HCT116 (cell line): Measurements from ENCODE around the gene LDLRAD4. TPM values are rescaled to one million over a fixed set of nuclear protein-coding genes. Genes with fewer than 3 reads are reported as not detected.

Experiments
- ATAC-seq: fragments of 200-7000 bp; cut with Tn5 transposase; 2 replicates; pipeline ENCODE4 v1.9.1; 2020; ENCODE audit warnings: mild to moderate bottlenecking, moderate library complexity
- BruUV-seq: library from RNA; stranded (reverse); fragments of 400-500 nt; replicated peaks from 2 replicates; lab custom pipeline; 2021; lab: Mats Ljungman, UMichigan
- CTCF ChIA-PET: fragments of 300-600 bp; sonication (Branson Sonifier 250); formaldehyde crosslinking; loops from one replicate; lab custom pipeline; 2021; ENCODE audit warnings: antibody characterized with exemption; lab: Charles Lee
- POLR2A ChIA-PET: fragments of 300-600, 350-600 bp; sonication (Branson Sonifier 250); formaldehyde crosslinking; loops from one replicate; lab custom pipeline; 2021; ENCODE audit warnings: antibody characterized with exemption; lab: Charles Lee
- RAD21 ChIA-PET, 2 experiments: fragments of 300-600 bp; sonication (Branson Sonifier 250); formaldehyde crosslinking; loops; one replicate each; lab custom pipeline; 2023; ENCODE audit warnings: low total read pairs in 2 of 2; ENCODE audit not compliant: uncharacterized antibody in 2 of 2, unreplicated experiment in 2 of 2, low non-redundant PET in 1 of 2; lab: Charles Lee
- DNase-seq: peaks from one replicate; pipeline ENCODE4 v3.0.0-alpha.2; 2010; ENCODE audit warnings: low read depth, low spot score
- H2AFZ ChIP-seq: fragments of 200-600 bp; shearing (Covaris generic), sonication (generic); 2 replicates; pipeline ENCODE4 v1.6.1; 2017; ENCODE audit warnings: low read depth, mixed run types, mixed read lengths, antibody characterized with exemption, low read length; ENCODE audit not compliant: poor library complexity, severe bottlenecking
- H3K27ac ChIP-seq: 2 replicates; pipeline ENCODE4 v1.5.1; 2012; ENCODE audit warnings: low read depth, low read length
- H3K27me3 ChIP-seq: fragments of 200-600 bp; sonication (generic); 2 replicates; pipeline ENCODE4 v1.6.1; 2016; ENCODE audit warnings: mixed run types, low read length, mixed read lengths; ENCODE audit not compliant: insufficient read depth
- H3K36me3 ChIP-seq, 2 experiments: fragments of 200-500 bp in 1 of 2; fragments of 200-600 bp in 1 of 2; sonication (Bioruptor generic) in 1 of 2; sonication (generic) in 1 of 2; 2 replicates each; pipeline versions ENCODE4 v1.5.1 to v1.6.1; 2014 to 2016; ENCODE audit warnings: low read length in 2 of 2, inconsistent platforms in 1 of 2, mixed read lengths in 1 of 2, mixed run types in 1 of 2; ENCODE audit not compliant: insufficient read depth in 2 of 2, control insufficient read depth in 1 of 2
- H3K4me1 ChIP-seq, 2 experiments: fragments of 200-600 bp in 1 of 2; sonication (generic) in 1 of 2; 2 replicates each; pipeline versions ENCODE4 v1.5.1 to v1.6.1; 2012 to 2017; ENCODE audit warnings: low read length in 2 of 2, inconsistent platforms in 1 of 2, mild to moderate bottlenecking in 1 of 2, mixed read lengths in 1 of 2, mixed run types in 1 of 2, moderate library complexity in 1 of 2; ENCODE audit not compliant: insufficient read depth in 2 of 2, control insufficient read depth in 1 of 2
- H3K4me2 ChIP-seq: fragments of 200-600 bp; sonication (generic); 2 replicates; pipeline ENCODE4 v1.6.1; 2017; ENCODE audit warnings: mixed run types, low read length, mixed read lengths
- H3K4me3 ChIP-seq, 2 experiments: fragments of 200-600 bp in 1 of 2; sonication (generic) in 1 of 2; replicated peaks in 1 of 2; 2 replicates each; pipeline ENCODE4 v1.5.1; 2011 to 2016; ENCODE audit warnings: low read length in 2 of 2, control low read depth in 1 of 2, low read depth in 1 of 2, mild to moderate bottlenecking in 1 of 2, mixed read lengths in 1 of 2, mixed run types in 1 of 2
- H3K79me2 ChIP-seq: fragments of 200-600 bp; sonication (generic); 2 replicates; pipeline ENCODE4 v1.6.1; 2017; ENCODE audit warnings: mild to moderate bottlenecking, mixed run types, low read length, moderate library complexity, mixed read lengths; ENCODE audit not compliant: insufficient read depth
- H3K9ac ChIP-seq: fragments of 200-600 bp; sonication (generic); 2 replicates; pipeline ENCODE4 v1.6.1; 2016; ENCODE audit warnings: low read length, mixed read lengths
- H3K9me2 ChIP-seq: fragments of 200-600 bp; sonication (generic), shearing (Covaris generic); 2 replicates; pipeline ENCODE4 v1.6.1; 2017; ENCODE audit warnings: mixed run types, mild to moderate bottlenecking, moderate library complexity; ENCODE audit not compliant: insufficient read depth
- H3K9me3 ChIP-seq, 2 experiments: fragments of 200-500 bp in 1 of 2; fragments of 200-600 bp in 1 of 2; sonication (Bioruptor generic) in 1 of 2; sonication (generic) in 1 of 2; 2 replicates each; pipeline ENCODE4 v1.6.1; 2014 to 2017; ENCODE audit warnings: low read length in 2 of 2, mixed read lengths in 2 of 2, inconsistent platforms in 1 of 2, low read depth in 1 of 2, mild to moderate bottlenecking in 1 of 2, mixed run types in 1 of 2, moderate library complexity in 1 of 2; ENCODE audit not compliant: control insufficient read depth in 1 of 2, insufficient read depth in 1 of 2
- H4K20me1 ChIP-seq: fragments of 200-600 bp; sonication (generic), shearing (Covaris generic); 2 replicates; pipeline ENCODE4 v1.6.1; 2017; ENCODE audit warnings: mixed run types, mild to moderate bottlenecking, moderate library complexity; ENCODE audit not compliant: insufficient read depth
- CTCF ChIP-seq, 3 experiments: fragments of 200-600 bp in 1 of 3; sonication (generic) in 1 of 3; IDR thresholded peaks in 2 of 3; conservative IDR thresholded peaks in 1 of 3; 2 replicates each; pipeline ENCODE4 v1.5.1; 2012 to 2017; ENCODE audit warnings: low read depth in 2 of 3, low read length in 2 of 3, antibody characterized with exemption in 1 of 3, borderline replicate concordance in 1 of 3, control low read depth in 1 of 3, mild to moderate bottlenecking in 1 of 3, mixed read lengths in 1 of 3, mixed run types in 1 of 3, moderate library complexity in 1 of 3; ENCODE audit not compliant: insufficient read depth in 1 of 3
- EGR1 ChIP-seq: IDR thresholded peaks from 2 replicates; pipeline ENCODE4 v1.6.1; 2012; ENCODE audit warnings: low read depth
- ELF1 ChIP-seq: IDR thresholded peaks from 2 replicates; pipeline ENCODE4 v1.6.1; 2012; ENCODE audit warnings: low read depth, borderline replicate concordance
- EZH2phosphoT487 ChIP-seq: fragments of 200-600 bp; IDR thresholded peaks from 2 replicates; pipeline ENCODE4 v1.6.1; 2018; ENCODE audit warnings: antibody characterized with exemption, borderline replicate concordance
- FOSL1 ChIP-seq: IDR thresholded peaks from 2 replicates; pipeline ENCODE4 v1.6.1; 2012; ENCODE audit warnings: low read depth
- MAX ChIP-seq: IDR thresholded peaks from 2 replicates; pipeline ENCODE4 v1.6.1; 2012
- POLR2AphosphoS5 ChIP-seq: IDR thresholded peaks from 2 replicates; pipeline ENCODE4 v1.6.1; 2011; ENCODE audit warnings: mild to moderate bottlenecking, low read depth, low read length, moderate library complexity
- SIN3A ChIP-seq: IDR thresholded peaks from 2 replicates; pipeline ENCODE4 v1.6.1; 2012; ENCODE audit warnings: low read depth
- YY1 ChIP-seq: IDR thresholded peaks from 2 replicates; pipeline ENCODE4 v1.6.1; 2011; ENCODE audit warnings: low read length, low read depth, moderate library complexity, mild to moderate bottlenecking; ENCODE audit not compliant: insufficient replicate concordance; ENCODE audit errors: extremely low read depth
- ZBTB33 ChIP-seq: IDR thresholded peaks from 2 replicates; pipeline ENCODE4 v1.6.1; 2011; ENCODE audit warnings: mild to moderate bottlenecking, low read length, moderate library complexity; ENCODE audit not compliant: insufficient replicate concordance; ENCODE audit errors: extremely low read depth
- ZFX ChIP-seq: fragments of 450-650 bp; IDR thresholded peaks from 2 replicates; pipeline ENCODE4 v1.6.1; 2017
- ZNF274 ChIP-seq: fragments of 200-500 bp; sonication (Bioruptor generic); IDR thresholded peaks from 2 replicates; pipeline ENCODE4 v1.6.1; 2014; ENCODE audit warnings: mild to moderate bottlenecking, low read depth, low read length, inconsistent platforms
- intact Hi-C: fragments of 100-400 bp; cut with micrococcal nuclease; formaldehyde crosslinking; loops from 2 replicates; pipeline ENCODE4 v1.10.0; 2022
- total RNA-seq: library from RNA; stranded (reverse); gene quantifications from one replicate; pipeline ENCODE4 v1.2.1, GENCODE V29; 2021; ENCODE audit not compliant: unreplicated experiment

The LDLRAD4 gene
- total RNA-seq, 1 experiment from 2014 or later: 1.2 TPM

GRCh38 chr18:13363359-13363758 is 144.8 kb downstream of the LDLRAD4 start:
- ChIA-PET POLR2A (no interaction called here), CTCF (no interaction called here), RAD21 (no interaction called here)
- H3K9me2 ChIP-seq: no peaks in the 10 kb centered on the region
- H3K4me3 ChIP-seq: no peak overlapping the region
- H3K4me2 ChIP-seq: no peak overlapping the region
- H4K20me1 ChIP-seq: no peaks in the 10 kb centered on the region
- intact Hi-C loops: no loop called here
- no peak overlapping the region for H3K27ac ChIP-seq
- no peaks in the 10 kb centered on the region for H3K79me2 ChIP-seq
- no TSS peak for BruUV-seq
- H3K27me3 ChIP-seq: peaks cover 8% of the 10 kb centered on the region; the same call in 1 of the 2 replicates
- no peak overlapping the region for H2AFZ ChIP-seq
- ATAC-seq (no peak), DNase-seq (no peak)
- H3K9ac ChIP-seq: no peak overlapping the region
- H3K9me3 ChIP-seq: no peaks in the 10 kb centered on the region
- H3K4me1 ChIP-seq: no peaks in the 10 kb centered on the region
- no peaks in the 10 kb centered on the region for H3K36me3 ChIP-seq
- TF ChIP-seq ZNF274 (no peak), ZFX (no peak), CTCF (IDR thresholded peaks at IDR 0.05 in 2 of 3, conservative IDR thresholded peaks at IDR 0.05 in 1 of 3; ENCODE audit: borderline replicate concordance in 1 of 3, insufficient read depth in 1 of 3, low read depth in 2 of 3, low read length in 2 of 3) (no peak), POLR2AphosphoS5 (no peak)

- intact Hi-C loops: no loop called here
These were observed 146.2 kb downstream of the LDLRAD4 start for GRCh38 chr18:13364721-13365205.

More at GRCh38 chr18:13364721-13365205, 146.2 kb downstream of the LDLRAD4 start:
- no TSS peak for BruUV-seq
- no peak for DNase-seq
- H3K36me3 ChIP-seq: no peaks in the 10 kb centered on the region
- RAD21 ChIA-PET: no interaction called here
- H3K9ac ChIP-seq: no peak overlapping the region
- no peak overlapping the region for H3K27ac ChIP-seq
- H2AFZ ChIP-seq: no peak overlapping the region
- no peaks in the 10 kb centered on the region for H3K9me3 ChIP-seq
- CTCF ChIA-PET: no interaction called here
- peaks cover under 1 to 3% of the 10 kb centered on the region in 2 experiments for H3K4me1 ChIP-seq
- ATAC-seq: no peak
- no peaks in the 10 kb centered on the region for H3K79me2 ChIP-seq
- POLR2A ChIA-PET: no interaction called here
- H3K9me2 ChIP-seq: no peaks in the 10 kb centered on the region
- H3K27me3 ChIP-seq: peaks cover 8% of the 10 kb centered on the region; the same call in 1 of the 2 replicates
- H3K4me3 ChIP-seq: no peak overlapping the region
- TF ChIP-seq FOSL1: no peak
- TF ChIP-seq SIN3A: no peak
- TF ChIP-seq ZFX: no peak
- no peak for TF ChIP-seq POLR2AphosphoS5
- TF ChIP-seq MAX: no peak
- no peak for TF ChIP-seq ZBTB33
- no peak for TF ChIP-seq EZH2phosphoT487
- no peak for TF ChIP-seq YY1
- no peak for TF ChIP-seq EGR1
- no peak for TF ChIP-seq ELF1
- H3K4me2 ChIP-seq: no peak overlapping the region
- no peaks in the 10 kb centered on the region for H4K20me1 ChIP-seq
